HepG2 (cell line): ENCODE measurements around the gene TCEAL3. TPM values are rescaled to one million over a fixed set of nuclear protein-coding genes. Genes with fewer than 3 reads are reported as not detected.

ENCODE experiments used
- ATAC-seq: fragments of 200-7000 bp; cut with Tn5 transposase; 3 replicates; pipeline ENCODE4 v1.9.1; 2020; ENCODE audit warnings: mild to moderate bottlenecking, moderate library complexity
- BruUV-seq: library from RNA; stranded (reverse); fragments of 400-500 nt; replicated peaks from 2 replicates; lab custom pipeline; 2021; lab: Mats Ljungman, UMichigan
- CTCF ChIA-PET: fragments of 300-600 bp; formaldehyde crosslinking; extraction: SDS; loops from one replicate; lab custom pipeline; 2021; ENCODE audit warnings: low total read pairs, inconsistent platforms, low intra/inter-chr PET ratio; lab: Yijun Ruan, JAX
- POLR2A ChIA-PET: fragments of 350-600 bp; sonication (Branson Sonifier 250); formaldehyde crosslinking; loops from one replicate; lab custom pipeline; 2020; ENCODE audit warnings: antibody characterized with exemption, inconsistent platforms; lab: Yijun Ruan, JAX
- DNase-seq: peaks from one replicate; pipeline ENCODE4 v3.0.0-alpha.2; 2015; ENCODE audit warnings: low spot score
- FAIRE-seq: peaks from 3 replicates; lab custom pipeline; 2011; peaks lifted over from hg19 to GRCh38; lab: Jason Lieb, UNC
- H2AFZ ChIP-seq: one replicate; pipeline ENCODE4 v1.6.1; 2011; ENCODE audit warnings: low read length, inconsistent platforms
- H3K27ac ChIP-seq: fragments of 300-600 bp; 3 replicates; pipeline ENCODE4 v1.8.0; 2011; ENCODE audit warnings: mixed run types, mild to moderate bottlenecking, mixed read lengths, low read length, inconsistent platforms; ENCODE audit not compliant: insufficient read depth; ENCODE audit errors: extremely low read length
- H3K27me3 ChIP-seq, 2 experiments: fragments of 200-600 bp in 1 of 2; 2 replicates in 1 of 2; 3 replicates in 1 of 2; pipeline versions ENCODE4 v1.6.0 to v1.8.0; 2011; ENCODE audit warnings: low read length in 2 of 2, mild to moderate bottlenecking in 2 of 2, moderate library complexity in 2 of 2, inconsistent platforms in 1 of 2; ENCODE audit not compliant: insufficient read depth in 2 of 2, control insufficient read depth in 1 of 2
- H3K36me3 ChIP-seq, 2 experiments: fragments of 200-600 bp in 1 of 2; replicated peaks in 1 of 2; 2 replicates in 1 of 2; 3 replicates in 1 of 2; pipeline versions ENCODE4 v1.5.1 to v1.8.0; 2011; ENCODE audit warnings: low read length in 2 of 2, inconsistent platforms in 1 of 2; ENCODE audit not compliant: insufficient read depth in 2 of 2, control insufficient read depth in 1 of 2
- H3K4me1 ChIP-seq: 2 replicates; pipeline ENCODE4 v1.5.1; 2012; ENCODE audit warnings: low read length, inconsistent platforms; ENCODE audit not compliant: insufficient read depth
- H3K4me2 ChIP-seq: 2 replicates; pipeline ENCODE4 v1.6.0; 2011; ENCODE audit warnings: low read depth, low read length, inconsistent platforms
- H3K4me3 ChIP-seq, 3 experiments: fragments of 200-600 bp in 1 of 3; sonication (generic), shearing (Covaris generic) in 1 of 3; replicated peaks in 1 of 3; 2 replicates each; pipeline ENCODE4 v1.5.1; 2011 to 2016; ENCODE audit warnings: low read length in 3 of 3, inconsistent platforms in 2 of 3, low read depth in 2 of 3, mild to moderate bottlenecking in 2 of 3, control low read depth in 1 of 3, mixed read lengths in 1 of 3; ENCODE audit not compliant: insufficient read depth in 1 of 3
- H3K79me2 ChIP-seq: one replicate; pipeline ENCODE4 v1.6.1; 2011; ENCODE audit warnings: low read length, inconsistent platforms; ENCODE audit not compliant: insufficient read depth
- H3K9ac ChIP-seq: 2 replicates; pipeline ENCODE4 v1.6.0; 2011; ENCODE audit warnings: mild to moderate bottlenecking, low read depth, low read length, inconsistent platforms; ENCODE audit not compliant: insufficient read depth
- H3K9me3 ChIP-seq: 2 replicates; pipeline ENCODE4 v1.5.1; 2012; ENCODE audit warnings: mild to moderate bottlenecking, low read length
- H4K20me1 ChIP-seq: 2 replicates; pipeline ENCODE4 v1.6.0; 2011; ENCODE audit warnings: inconsistent platforms, mild to moderate bottlenecking, low read length, moderate library complexity; ENCODE audit not compliant: insufficient read depth
- HCFC1 ChIP-seq: fragments of 150-350 bp; IDR thresholded peaks from 2 replicates; pipeline ENCODE4 v1.6.1; 2014; ENCODE audit warnings: low read depth, low read length
- HMGA1 ChIP-seq: sonication (generic); formaldehyde crosslinking; conservative IDR thresholded peaks from 2 replicates; pipeline ENCODE4 v1.4.0; 2020; ENCODE audit warnings: missing genetic modification reagents
- KMT2B ChIP-seq: IDR thresholded peaks from 2 replicates; pipeline ENCODE4 v1.6.1; 2016; ENCODE audit warnings: missing genetic modification reagents, missing compliant biosample characterization
- MNT ChIP-seq: fragments of 450-650 bp; IDR thresholded peaks from 2 replicates; pipeline ENCODE4 v1.6.1; 2016
- TFDP1 ChIP-seq: IDR thresholded peaks from 2 replicates; pipeline ENCODE4 v1.6.1; 2016; ENCODE audit warnings: missing compliant biosample characterization, missing genetic modification reagents, borderline replicate concordance
- ZBTB38 ChIP-seq: sonication (generic); formaldehyde crosslinking; IDR thresholded peaks from 2 replicates; pipeline ENCODE4 v1.5.1; 2020; ENCODE audit warnings: mild to moderate bottlenecking, missing genetic modification reagents
- ZMYM2 ChIP-seq: sonication (generic); formaldehyde crosslinking; IDR thresholded peaks from 2 replicates; pipeline ENCODE4 v1.8.0; 2022; ENCODE audit warnings: mild to moderate bottlenecking, missing genetic modification reagents
- ZNF136 ChIP-seq: sonication (generic); formaldehyde crosslinking; IDR thresholded peaks from 2 replicates; pipeline ENCODE4 v1.8.1; 2022; ENCODE audit warnings: low read depth, mild to moderate bottlenecking, moderate library complexity, missing genetic modification reagents
- ZNF530 ChIP-seq: sonication (generic); formaldehyde crosslinking; IDR thresholded peaks from 2 replicates; pipeline ENCODE4 v1.5.0; 2020; ENCODE audit warnings: low read depth, mild to moderate bottlenecking, missing genetic modification reagents
- ZNF703 ChIP-seq: sonication (generic); formaldehyde crosslinking; IDR thresholded peaks from 2 replicates; pipeline ENCODE4 v1.5.1; 2020; ENCODE audit warnings: missing genetic modification reagents, mild to moderate bottlenecking, moderate library complexity, borderline replicate concordance
- WGBS: methylation state at CpG from one replicate; pipeline ENCODE4 v1.1.6; 2017; ENCODE audit warnings: low lambda C conversion rate; 5-methylcytosine and 5-hydroxymethylcytosine counted together
- in situ Hi-C: cut with HindIII; loops from 2 replicates; pipeline ENCODE4 v1.10.0; 2017; ENCODE audit warnings: low pct_unique_long_range_greater_than_20kb; ENCODE audit not compliant: extremely low pct_ligation_motif_present
- intact Hi-C: fragments of 100-400 bp; cut with micrococcal nuclease; formaldehyde crosslinking; loops from one replicate; pipeline ENCODE4 v1.10.0; 2022; ENCODE audit not compliant: unreplicated experiment
- polyA plus RNA-seq, 8 experiments: library from polyadenylated mRNA; depleted of rRNA in 3 of 8; stranded (reverse) in 7 of 8; unstranded in 1 of 8; fragments of >200 nt; fragmentation: Illumina TruSeq in 4 of 8; extraction: Trizol in 4 of 8; gene quantifications; 2 replicates each; pipeline versions ENCODE4 v1.2.1 to v1.2.3, GENCODE V29; 2011 to 2016; ENCODE audit warnings: low read depth in 4 of 8, missing spikeins in 1 of 8, mixed read lengths in 1 of 8; ENCODE audit not compliant: insufficient read depth in 1 of 8
- total RNA-seq, 5 experiments: library from RNA; depleted of rRNA; stranded (reverse); fragments of >200 nt; fragmentation: Illumina TruSeq; extraction: Trizol; gene quantifications; 2 replicates each; pipeline ENCODE4 v1.2.3, GENCODE V29; 2016; ENCODE audit warnings: low read depth in 1 of 5
- TF ChIP-seq, protein P1 (sequence below): sonication (generic); formaldehyde crosslinking; IDR thresholded peaks from 2 replicates; pipeline ENCODE4 v1.4.0; 2020; ENCODE audit warnings: missing genetic modification reagents
- TF ChIP-seq, protein P2 (sequence below): IDR thresholded peaks from 2 replicates; pipeline ENCODE4 v1.6.1; 2016; ENCODE audit warnings: control low read depth

The TCEAL3 gene
- total and polyA plus RNA-seq, 2 of the 13 experiments (the other 11 are each of a cell fraction or from before 2014, with no cell fraction given), result 0.09 to 0.12 TPM

DNA sequence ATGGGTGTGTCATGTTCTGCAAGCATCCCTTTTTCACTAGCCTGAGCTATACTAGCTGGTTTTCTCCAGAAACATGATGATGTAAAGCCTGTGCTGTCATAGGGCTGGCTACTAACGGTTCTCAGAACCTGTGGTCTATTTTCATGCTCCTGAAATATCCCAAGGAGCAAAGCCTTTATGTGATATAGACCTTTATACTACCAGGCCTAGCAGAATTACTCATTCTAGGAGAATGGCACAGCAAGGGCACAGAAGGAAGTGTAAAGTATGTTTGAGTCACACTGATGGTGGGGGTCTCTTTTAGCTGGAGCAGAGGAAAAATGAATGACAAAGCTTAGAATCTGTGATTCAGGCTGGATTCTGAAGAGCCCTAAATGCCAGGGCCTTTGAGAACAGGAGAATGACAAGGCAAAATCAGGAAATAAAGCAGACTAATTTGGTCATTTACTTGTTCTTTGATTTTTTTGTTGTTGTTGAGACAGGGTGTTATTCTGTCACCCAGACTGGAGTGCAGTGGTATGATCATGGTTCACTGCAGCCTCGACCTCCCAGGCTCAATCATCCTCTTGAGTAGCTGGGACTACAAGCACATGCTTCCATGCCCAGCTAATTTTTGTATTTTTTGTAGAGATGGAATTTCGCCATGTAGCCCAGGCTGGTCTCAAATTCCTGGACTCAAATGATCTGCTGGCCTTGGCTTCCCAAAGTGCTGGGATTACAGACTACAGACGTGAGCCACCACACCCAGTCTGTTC, 32.8 kb downstream of the TCEAL3 start:
- Histone ChIP-seq H3K9me3 (no peaks in the 10 kb centered on the region), H4K20me1 (no peaks in the 10 kb centered on the region), H3K4me3 (no peak overlapping the region), H2AFZ (no peak overlapping the region), H3K27ac (no peak overlapping the region), H3K36me3 (no peaks in the 10 kb centered on the region), H3K79me2 (no peaks in the 10 kb centered on the region), H3K4me1 (peaks cover 11% of the 10 kb centered on the region)
- no TSS peak for BruUV-seq
- intact Hi-C loops, result no loop called here
- POLR2A ChIA-PET, result no interaction called here
- no peak for FAIRE-seq
- 0% methylated on average over 1 of the region's 4 CpGs for WGBS
- no peak for DNase-seq
- TF ChIP-seq ZNF530 (CRISPR knock-in tag), result no peak
- TF ChIP-seq, all 625 proteins: peak for 0
- ATAC-seq, result no peak
- in situ Hi-C loops, result no loop called here
- Histone ChIP-seq H3K27me3 (no peaks in the 10 kb centered on the region), H3K4me2 (no peak overlapping the region), H3K9ac (no peak overlapping the region)
- CTCF ChIA-PET, result no interaction called here

- in situ Hi-C loops, result no loop called here
- no peak for FAIRE-seq
- ChIA-PET CTCF (no interaction called here), POLR2A (no interaction called here)
- H3K4me3 ChIP-seq, result no peak overlapping the region
- H3K36me3 ChIP-seq, result no peaks in the 10 kb centered on the region
- no peaks in the 10 kb centered on the region for H3K27me3 ChIP-seq
- no peak overlapping the region for H3K9ac ChIP-seq
- peaks cover 11% of the 10 kb centered on the region for H3K4me1 ChIP-seq
- no peaks in the 10 kb centered on the region for H3K9me3 ChIP-seq
- no TSS peak for BruUV-seq
- no peak overlapping the region for H3K4me2 ChIP-seq
- DNase-seq, result no peak
- no peak for ATAC-seq
- intact Hi-C loops, result no loop called here
- WGBS, result 0% methylated on average over 1 of the region's 1 CpG
- no peaks in the 10 kb centered on the region for H3K79me2 ChIP-seq
- H2AFZ ChIP-seq, result no peak overlapping the region
- no peaks in the 10 kb centered on the region for H4K20me1 ChIP-seq
- H3K27ac ChIP-seq, result no peak overlapping the region
- TF ChIP-seq TFDP1 (no peak), ZBTB38 (CRISPR knock-in tag) (no peak), HCFC1 (no peak), ZNF703 (CRISPR knock-in tag) (no peak), KMT2B (CRISPR knock-in tag) (no peak), HMGA1 (CRISPR knock-in tag) (no peak), MNT (no peak), ZNF136 (CRISPR knock-in tag) (no peak), ZMYM2 (no peak)
- TF ChIP-seq, protein P1, sequence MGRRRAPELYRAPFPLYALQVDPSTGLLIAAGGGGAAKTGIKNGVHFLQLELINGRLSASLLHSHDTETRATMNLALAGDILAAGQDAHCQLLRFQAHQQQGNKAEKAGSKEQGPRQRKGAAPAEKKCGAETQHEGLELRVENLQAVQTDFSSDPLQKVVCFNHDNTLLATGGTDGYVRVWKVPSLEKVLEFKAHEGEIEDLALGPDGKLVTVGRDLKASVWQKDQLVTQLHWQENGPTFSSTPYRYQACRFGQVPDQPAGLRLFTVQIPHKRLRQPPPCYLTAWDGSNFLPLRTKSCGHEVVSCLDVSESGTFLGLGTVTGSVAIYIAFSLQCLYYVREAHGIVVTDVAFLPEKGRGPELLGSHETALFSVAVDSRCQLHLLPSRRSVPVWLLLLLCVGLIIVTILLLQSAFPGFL, result no peak
- TF ChIP-seq, protein P2, sequence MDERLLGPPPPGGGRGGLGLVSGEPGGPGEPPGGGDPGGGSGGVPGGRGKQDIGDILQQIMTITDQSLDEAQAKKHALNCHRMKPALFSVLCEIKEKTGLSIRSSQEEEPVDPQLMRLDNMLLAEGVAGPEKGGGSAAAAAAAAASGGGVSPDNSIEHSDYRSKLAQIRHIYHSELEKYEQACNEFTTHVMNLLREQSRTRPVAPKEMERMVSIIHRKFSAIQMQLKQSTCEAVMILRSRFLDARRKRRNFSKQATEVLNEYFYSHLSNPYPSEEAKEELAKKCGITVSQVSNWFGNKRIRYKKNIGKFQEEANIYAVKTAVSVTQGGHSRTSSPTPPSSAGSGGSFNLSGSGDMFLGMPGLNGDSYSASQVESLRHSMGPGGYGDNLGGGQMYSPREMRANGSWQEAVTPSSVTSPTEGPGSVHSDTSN (CRISPR knock-in tag), result no peak
Measured at GRCh38 chrX:103644125-103644524, 36.4 kb downstream of the TCEAL3 start.
